ENCODE data around the gene CYP26B1. TPM values are rescaled to one million over a fixed set of nuclear protein-coding genes. Genes with fewer than 3 reads are reported as not detected.

The CYP26B1 gene
- total RNA-seq, 6 experiments from 2014 or later, result 0.81 to 4.0 (median 1.8) TPM

DNA sequence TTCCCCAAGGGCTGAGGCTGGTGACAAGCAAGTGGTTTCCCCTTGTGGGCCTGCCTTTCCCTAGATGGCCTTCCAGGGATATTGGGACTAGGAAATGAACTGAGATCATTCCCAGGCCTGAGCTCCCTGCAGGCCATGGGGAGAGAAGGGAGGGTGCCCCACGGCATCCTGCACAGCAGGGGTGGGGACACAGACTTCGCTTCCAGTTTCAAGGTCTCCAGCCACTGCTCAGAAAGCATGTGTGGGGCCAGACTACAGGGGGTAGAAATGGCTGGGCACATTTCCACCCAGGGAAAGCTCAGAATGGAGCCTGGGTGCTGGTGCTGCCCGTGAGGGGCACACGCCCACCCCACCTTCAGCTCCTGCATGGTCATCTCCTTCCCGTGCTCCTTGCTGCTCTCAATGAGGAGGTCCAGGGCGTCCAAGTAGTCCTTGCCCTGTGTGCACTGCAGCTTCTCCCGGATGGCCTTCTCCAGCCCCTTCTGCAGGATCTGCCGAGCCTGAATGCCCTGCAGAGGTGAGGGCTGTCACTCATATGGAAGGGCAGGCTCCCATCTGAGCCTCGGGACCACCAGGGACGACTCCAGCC is 13.2 kb downstream of the CYP26B1 start:
- Histone ChIP-seq H3K9me3 (no peaks in the 10 kb centered on the region), H3K4me1 (peaks cover 0 to 13% (median 4%) of the 10 kb centered on the region in 4 donors), H3K27me3 (no peaks in the 10 kb centered on the region), H3K36me3 (no peaks in the 10 kb centered on the region), H3K4me3 (no peak overlapping the region), H3K27ac (no peak overlapping the region)
- DNase-seq (peak in 1 of 3 donors; percentile 27), ATAC-seq (no peak)
- no peak for TF ChIP-seq POLR2A (IDR thresholded peaks at IDR 0.05)
- TF ChIP-seq, protein P1, sequence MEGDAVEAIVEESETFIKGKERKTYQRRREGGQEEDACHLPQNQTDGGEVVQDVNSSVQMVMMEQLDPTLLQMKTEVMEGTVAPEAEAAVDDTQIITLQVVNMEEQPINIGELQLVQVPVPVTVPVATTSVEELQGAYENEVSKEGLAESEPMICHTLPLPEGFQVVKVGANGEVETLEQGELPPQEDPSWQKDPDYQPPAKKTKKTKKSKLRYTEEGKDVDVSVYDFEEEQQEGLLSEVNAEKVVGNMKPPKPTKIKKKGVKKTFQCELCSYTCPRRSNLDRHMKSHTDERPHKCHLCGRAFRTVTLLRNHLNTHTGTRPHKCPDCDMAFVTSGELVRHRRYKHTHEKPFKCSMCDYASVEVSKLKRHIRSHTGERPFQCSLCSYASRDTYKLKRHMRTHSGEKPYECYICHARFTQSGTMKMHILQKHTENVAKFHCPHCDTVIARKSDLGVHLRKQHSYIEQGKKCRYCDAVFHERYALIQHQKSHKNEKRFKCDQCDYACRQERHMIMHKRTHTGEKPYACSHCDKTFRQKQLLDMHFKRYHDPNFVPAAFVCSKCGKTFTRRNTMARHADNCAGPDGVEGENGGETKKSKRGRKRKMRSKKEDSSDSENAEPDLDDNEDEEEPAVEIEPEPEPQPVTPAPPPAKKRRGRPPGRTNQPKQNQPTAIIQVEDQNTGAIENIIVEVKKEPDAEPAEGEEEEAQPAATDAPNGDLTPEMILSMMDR (IDR thresholded peaks at IDR 0.05), result no peak
- intact Hi-C loops (cut with DNase I), result no loop called here
- 61% methylated on average over 3 of the region's 10 CpGs for WGBS (ENCODE audit: insufficient coverage, low coverage, low lambda C conversion rate, missing lambda C conversion rate)

DNA sequence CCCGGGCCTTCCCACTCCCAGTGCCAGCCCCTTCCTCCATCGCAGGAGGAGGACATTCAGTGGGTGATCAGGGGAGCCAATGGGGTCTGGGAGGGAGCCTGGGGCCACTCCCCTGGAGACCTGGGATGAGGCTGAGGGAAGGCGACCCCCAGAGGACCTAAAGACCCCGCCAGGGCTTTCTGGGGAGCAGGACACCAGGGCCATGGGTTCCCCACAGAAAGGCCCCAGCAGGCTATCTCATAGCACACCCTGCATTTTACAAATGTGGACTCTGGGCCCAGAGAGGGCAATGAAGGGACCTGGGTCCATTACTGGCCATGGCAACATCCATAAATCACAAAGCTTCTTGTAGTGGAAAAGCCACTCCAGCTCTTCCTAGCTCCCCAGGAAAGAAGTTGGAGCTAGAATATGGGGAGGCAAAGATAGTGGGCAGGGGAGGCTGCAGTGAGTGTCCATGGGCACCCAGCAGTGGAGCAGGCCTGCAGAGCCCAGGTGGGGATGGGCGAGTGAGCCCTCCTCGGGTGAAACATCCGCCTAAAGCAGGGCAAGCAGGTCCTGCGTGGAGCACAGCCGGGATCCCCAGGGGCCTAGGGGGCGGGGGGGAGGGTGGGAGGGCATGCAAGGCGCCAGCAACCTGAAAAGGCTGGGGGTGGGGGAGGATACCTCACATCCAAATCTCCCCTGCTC is 13.8 kb downstream of the CYP26B1 start:
- peaks cover 0 to 13% (median 4%) of the 10 kb centered on the region in 4 donors for H3K4me1 ChIP-seq
- no peak overlapping the region for H3K27ac ChIP-seq
- no CpG with 5 or more reads among the region's 11 CpGs for WGBS (ENCODE audit: insufficient coverage, low coverage, low lambda C conversion rate, missing lambda C conversion rate)
- H3K27me3 ChIP-seq, result no peaks in the 10 kb centered on the region
- TF ChIP-seq, protein P1 (IDR thresholded peaks at IDR 0.05), result no peak
- TF ChIP-seq POLR2A (IDR thresholded peaks at IDR 0.05), result no peak
- peak in 2 of 3 donors; percentile 12 to 29 for DNase-seq
- intact Hi-C loops (cut with DNase I), result no loop called here
- no peak for ATAC-seq
- H3K4me3 ChIP-seq, result no peak overlapping the region
- no peaks in the 10 kb centered on the region for H3K36me3 ChIP-seq
- H3K9me3 ChIP-seq, result no peaks in the 10 kb centered on the region

DNA sequence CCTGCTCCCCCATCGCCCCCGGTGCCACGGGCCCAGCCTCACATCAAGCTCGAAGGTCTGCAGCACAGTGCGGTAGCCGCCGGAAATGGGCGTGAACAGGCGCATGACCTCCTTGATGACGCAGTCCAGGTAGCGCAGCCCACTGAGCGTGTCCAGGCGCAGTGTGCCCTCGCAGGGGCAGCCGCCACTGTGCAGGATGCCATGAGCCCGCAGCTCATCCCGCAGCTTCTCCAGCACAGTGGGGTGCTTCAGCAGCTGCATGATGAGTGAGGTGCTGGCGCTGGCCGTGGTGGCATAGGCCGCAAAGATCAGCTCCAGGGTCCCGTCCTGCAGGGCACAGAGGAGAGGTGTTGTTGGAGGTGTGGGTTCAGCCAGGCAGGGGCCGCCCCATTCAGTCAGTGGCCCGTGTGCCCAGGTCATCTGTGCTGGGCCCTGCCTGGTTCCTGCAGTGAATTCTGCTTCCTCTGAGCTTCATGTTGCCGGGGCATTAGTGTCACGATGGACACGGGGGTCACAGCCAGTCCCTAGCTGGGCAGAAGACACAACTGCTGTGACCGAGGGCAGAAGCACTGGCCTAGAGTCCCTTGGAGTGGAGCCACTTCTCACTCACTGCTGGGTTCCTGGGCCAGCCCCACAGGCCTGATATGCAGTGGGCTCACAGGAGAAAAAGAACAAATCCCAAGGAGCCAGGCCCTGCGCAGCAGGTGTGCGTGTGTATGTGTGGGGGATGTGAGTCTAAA is 14.5 kb downstream of the CYP26B1 start:
- Histone ChIP-seq H3K9me3 (no peaks in the 10 kb centered on the region), H3K36me3 (no peaks in the 10 kb centered on the region), H3K27ac (no peak overlapping the region), H3K4me3 (no peak overlapping the region), H3K4me1 (peaks cover 0 to 6% (median 1%) of the 10 kb centered on the region in 4 donors), H3K27me3 (no peaks in the 10 kb centered on the region)
- no peak for TF ChIP-seq POLR2A (IDR thresholded peaks at IDR 0.05)
- TF ChIP-seq, protein P1 (IDR thresholded peaks at IDR 0.05), result no peak
- intact Hi-C loops (cut with DNase I), result no loop called here
- 80% methylated on average over 1 of the region's 29 CpGs for WGBS (ENCODE audit: insufficient coverage, low coverage, low lambda C conversion rate, missing lambda C conversion rate)
- DNase-seq (peak in 2 of 3 donors; percentile 40 to 42), ATAC-seq (no peak)

DNA sequence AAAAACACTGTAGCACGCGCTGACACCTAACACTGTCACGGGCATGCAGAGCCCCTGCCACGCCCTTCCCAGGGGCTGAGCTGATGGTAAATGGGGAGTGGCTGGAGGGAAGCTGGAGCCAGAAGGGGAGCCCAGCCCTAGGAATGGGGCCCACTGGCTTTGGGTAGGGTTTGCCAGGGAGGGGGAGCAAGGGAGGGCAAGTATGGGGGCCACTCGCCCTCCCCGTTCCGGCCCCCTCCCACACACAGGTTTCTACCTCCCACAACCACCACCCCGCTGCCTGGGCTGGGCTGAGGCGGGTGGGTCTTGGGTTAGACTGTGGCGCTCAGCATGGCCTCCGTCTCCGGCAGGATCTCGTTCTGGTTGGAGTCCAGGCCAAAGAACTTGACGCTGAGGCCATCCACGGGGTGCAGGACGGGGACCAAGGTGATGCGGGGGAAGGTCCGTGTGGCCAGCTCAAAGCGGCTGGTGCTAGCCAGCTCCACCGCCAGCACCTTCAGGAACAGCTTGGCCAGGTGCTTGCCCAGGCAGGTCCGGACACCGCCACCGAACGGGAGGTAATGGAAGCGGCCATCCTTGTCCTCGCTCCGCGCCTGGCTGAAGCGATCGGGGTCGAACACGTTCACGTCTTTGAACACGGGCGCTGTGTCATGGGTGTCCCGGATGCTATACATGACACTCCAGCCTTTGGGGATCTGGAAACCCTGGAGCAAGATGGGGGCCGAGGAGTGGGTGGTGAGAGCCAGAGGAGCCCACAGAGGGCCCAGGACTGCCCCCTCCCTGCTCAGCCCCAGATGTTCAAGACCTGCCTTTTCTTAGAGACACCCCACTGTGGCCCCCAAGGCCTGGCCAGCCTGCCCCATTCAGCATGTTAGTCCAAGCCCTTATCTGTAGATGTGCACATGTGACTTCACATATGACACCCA is 15.5 kb downstream of the CYP26B1 start:
- intact Hi-C loops (cut with DNase I), result no loop called here
- Histone ChIP-seq H3K4me3 (no peak overlapping the region), H3K4me1 (no peaks in the 10 kb centered on the region), H3K27ac (no peak overlapping the region), H3K36me3 (no peaks in the 10 kb centered on the region), H3K9me3 (no peaks in the 10 kb centered on the region), H3K27me3 (no peaks in the 10 kb centered on the region)
- peak; percentile 22 to 48 (median 42) for DNase-seq
- TF ChIP-seq POLR2A (IDR thresholded peaks at IDR 0.05), result no peak
- TF ChIP-seq, protein P1 (IDR thresholded peaks at IDR 0.05), result no peak
- WGBS (ENCODE audit: insufficient coverage, low coverage, low lambda C conversion rate, missing lambda C conversion rate), result 70% methylated on average over 4 of the region's 37 CpGs
- ATAC-seq, result no peak
